ENCODE data around the gene CTNNA1.
A peak's percentile ranks its signal among the peaks of the same experiment; 100 is the strongest.
"Not testable (repeated sequence)": the region's sequence is repeated elsewhere in the genome, so short reads cannot be mapped to it uniquely, and the experiment has no call there.

The CTNNA1 gene

GRCh38 chr5:138790684-138791083, 37.5 kb downstream of the CTNNA1 start:
- peaks cover 13% of the 10 kb centered on the region for H3K4me1 Mint-ChIP-seq
- no peaks in the 10 kb centered on the region for H3K9me3 Mint-ChIP-seq
- H3K27me3 Mint-ChIP-seq, result no peaks in the 10 kb centered on the region
- no peak overlapping the region for H3K4me3 Mint-ChIP-seq
- no peak for ATAC-seq (ENCODE audit: low read depth)
- no peak overlapping the region for H3K27ac Mint-ChIP-seq
- peaks cover 5% of the 10 kb centered on the region for H3K36me3 Mint-ChIP-seq
- DNase-seq (ENCODE audit: low spot score in 2 of 2), result no peak

DNA sequence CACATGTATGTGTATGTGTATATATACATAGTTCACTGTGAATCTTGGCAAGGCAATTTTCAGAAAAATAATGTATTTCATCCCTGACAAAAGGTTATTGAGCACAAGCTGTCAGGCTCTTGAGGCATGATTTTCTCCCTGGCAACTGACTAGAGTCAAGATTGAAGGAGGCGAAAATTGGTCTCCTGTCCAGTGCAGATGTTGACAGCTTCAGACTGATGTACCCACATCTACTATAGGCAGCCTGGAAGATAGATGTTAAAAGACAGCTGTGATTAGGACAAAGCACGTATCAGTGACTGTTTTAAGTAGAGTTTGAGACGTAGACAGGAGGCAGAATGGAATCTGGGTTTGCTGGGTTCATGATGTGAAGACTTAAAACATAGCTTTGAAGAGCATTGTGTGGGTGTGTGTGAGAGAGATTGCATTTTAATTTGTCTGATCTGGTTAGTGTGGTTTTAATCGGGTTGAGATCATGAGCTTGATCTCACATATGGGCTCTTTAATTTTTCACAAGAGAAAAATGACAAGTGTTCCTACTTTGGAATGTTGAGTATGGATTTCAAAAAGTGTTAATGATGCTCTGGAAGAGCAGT, 39.1 kb downstream of the CTNNA1 start:
- H3K9me3 Mint-ChIP-seq, result no peaks in the 10 kb centered on the region
- ATAC-seq (ENCODE audit: low read depth) (no peak), DNase-seq (ENCODE audit: low spot score in 2 of 2) (no peak)
- H3K4me1 Mint-ChIP-seq, result peaks cover 13% of the 10 kb centered on the region
- no peak overlapping the region for H3K4me3 Mint-ChIP-seq
- no peak overlapping the region for H3K27ac Mint-ChIP-seq
- no peaks in the 10 kb centered on the region for H3K27me3 Mint-ChIP-seq
- peaks cover 1% of the 10 kb centered on the region for H3K36me3 Mint-ChIP-seq

- DNase-seq (ENCODE audit: low spot score in 2 of 2), result no peak
- Mint-ChIP-seq H3K9me3 (no peaks in the 10 kb centered on the region), H3K27me3 (no peaks in the 10 kb centered on the region), H3K27ac (no peak overlapping the region), H3K36me3 (peaks cover 2% of the 10 kb centered on the region), H3K4me3 (no peak overlapping the region), H3K4me1 (peaks cover 13% of the 10 kb centered on the region)
- no peak for ATAC-seq (ENCODE audit: low read depth)
Measured at GRCh38 chr5:138793575-138793974, 40.4 kb downstream of the CTNNA1 start.

DNA sequence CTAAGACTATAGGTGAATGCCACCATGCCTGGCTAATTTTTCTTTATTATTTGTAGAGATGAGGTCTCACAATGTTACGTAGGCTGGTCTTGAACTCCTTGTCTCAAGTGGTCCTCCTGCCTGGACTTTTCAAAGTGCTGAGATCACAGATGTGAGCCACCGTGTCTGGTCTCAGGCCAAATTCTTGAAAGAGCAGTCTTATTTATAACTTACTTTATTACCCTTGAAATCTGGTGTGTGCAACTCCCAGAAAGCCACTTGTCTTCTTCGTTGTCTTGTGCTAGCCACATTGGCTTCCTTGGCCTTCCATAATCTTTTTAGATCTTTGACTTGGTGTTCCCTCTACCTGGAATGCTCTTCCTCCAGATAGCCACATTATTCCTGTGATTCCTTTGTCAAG, 50.1 kb downstream of the CTNNA1 start:
- no peak overlapping the region for H3K27ac Mint-ChIP-seq
- ATAC-seq (ENCODE audit: low read depth) (no peak), DNase-seq (ENCODE audit: low spot score in 2 of 2) (no peak)
- peaks cover 4% of the 10 kb centered on the region for H3K9me3 Mint-ChIP-seq
- H3K4me1 Mint-ChIP-seq, result peaks cover 19% of the 10 kb centered on the region
- no peaks in the 10 kb centered on the region for H3K27me3 Mint-ChIP-seq
- peaks cover 38% of the 10 kb centered on the region for H3K36me3 Mint-ChIP-seq
- H3K4me3 Mint-ChIP-seq, result no peak overlapping the region

GRCh38 chr5:138803935-138804334, 50.7 kb downstream of the CTNNA1 start:
- peaks cover 34% of the 10 kb centered on the region for H3K36me3 Mint-ChIP-seq
- H3K27me3 Mint-ChIP-seq, result no peaks in the 10 kb centered on the region
- DNase-seq (ENCODE audit: low spot score in 2 of 2) (no peak), ATAC-seq (ENCODE audit: low read depth) (no peak)
- no peak overlapping the region for H3K4me3 Mint-ChIP-seq
- peaks cover 4% of the 10 kb centered on the region for H3K9me3 Mint-ChIP-seq
- H3K27ac Mint-ChIP-seq, result no peak overlapping the region
- peaks cover 19% of the 10 kb centered on the region for H3K4me1 Mint-ChIP-seq

DNA sequence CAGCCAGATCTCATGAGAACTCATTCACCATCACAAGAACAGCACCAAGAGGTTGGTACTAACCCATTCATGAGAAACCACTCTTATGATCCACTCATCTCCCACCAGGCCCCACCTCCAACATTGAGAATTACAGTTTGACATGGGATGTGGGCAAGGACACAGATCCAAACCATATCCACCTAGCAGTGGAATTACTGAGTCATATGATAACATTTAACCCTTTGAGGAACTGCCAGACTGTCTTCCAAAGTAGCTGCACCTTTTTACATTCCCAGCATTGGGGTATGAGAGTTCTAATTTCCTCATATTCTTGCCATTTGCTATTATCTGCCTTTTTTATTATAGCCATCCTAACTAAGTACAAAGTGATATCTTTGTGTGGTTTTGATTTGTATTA, 51.9 kb downstream of the CTNNA1 start:
- no peak overlapping the region for H3K27ac Mint-ChIP-seq
- no peaks in the 10 kb centered on the region for H3K27me3 Mint-ChIP-seq
- peaks cover 4% of the 10 kb centered on the region for H3K9me3 Mint-ChIP-seq
- DNase-seq (ENCODE audit: low spot score in 2 of 2), result no peak
- peaks cover 33% of the 10 kb centered on the region for H3K36me3 Mint-ChIP-seq
- ATAC-seq (ENCODE audit: low read depth), result no peak
- H3K4me3 Mint-ChIP-seq, result no peak overlapping the region
- peaks cover 19% of the 10 kb centered on the region for H3K4me1 Mint-ChIP-seq

DNA sequence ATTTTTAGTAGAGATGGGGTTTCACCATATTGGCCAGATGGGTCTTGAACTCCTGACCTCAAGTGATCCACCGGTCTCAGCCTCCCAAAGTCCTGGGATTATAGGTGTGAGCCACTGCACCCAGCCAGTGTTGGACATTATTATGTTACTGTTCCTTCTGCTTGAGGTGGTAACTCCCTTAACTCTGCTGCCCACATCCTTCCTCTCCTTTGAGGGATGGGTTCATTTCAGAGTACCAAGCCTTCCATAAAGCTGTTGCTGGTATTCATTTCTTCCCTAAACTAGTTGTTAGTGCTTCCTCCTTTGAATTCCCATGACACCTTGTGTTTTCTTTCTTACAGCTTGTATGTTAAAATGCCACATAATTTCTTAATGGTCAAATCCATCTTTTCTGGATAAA, 54.0 kb downstream of the CTNNA1 start:
- Mint-ChIP-seq H3K9me3 (peaks cover 3% of the 10 kb centered on the region), H3K27ac (peak overlapping the region; percentile 78), H3K4me1 (peaks cover 11% of the 10 kb centered on the region), H3K27me3 (no peaks in the 10 kb centered on the region), H3K4me3 (no peak overlapping the region), H3K36me3 (peaks cover 31% of the 10 kb centered on the region)
- DNase-seq (ENCODE audit: low spot score in 2 of 2) (no peak), ATAC-seq (ENCODE audit: low read depth) (no peak)

GRCh38 chr5:138809391-138809790, 56.2 kb downstream of the CTNNA1 start:
- no peak overlapping the region for H3K27ac Mint-ChIP-seq
- ATAC-seq (ENCODE audit: low read depth), result no peak
- H3K4me3 Mint-ChIP-seq, result no peak overlapping the region
- peaks cover 36% of the 10 kb centered on the region for H3K36me3 Mint-ChIP-seq
- peaks cover 13% of the 10 kb centered on the region for H3K4me1 Mint-ChIP-seq
- no peaks in the 10 kb centered on the region for H3K27me3 Mint-ChIP-seq
- H3K9me3 Mint-ChIP-seq, result peaks cover 3% of the 10 kb centered on the region
- DNase-seq (ENCODE audit: low spot score in 2 of 2), result no peak

DNA sequence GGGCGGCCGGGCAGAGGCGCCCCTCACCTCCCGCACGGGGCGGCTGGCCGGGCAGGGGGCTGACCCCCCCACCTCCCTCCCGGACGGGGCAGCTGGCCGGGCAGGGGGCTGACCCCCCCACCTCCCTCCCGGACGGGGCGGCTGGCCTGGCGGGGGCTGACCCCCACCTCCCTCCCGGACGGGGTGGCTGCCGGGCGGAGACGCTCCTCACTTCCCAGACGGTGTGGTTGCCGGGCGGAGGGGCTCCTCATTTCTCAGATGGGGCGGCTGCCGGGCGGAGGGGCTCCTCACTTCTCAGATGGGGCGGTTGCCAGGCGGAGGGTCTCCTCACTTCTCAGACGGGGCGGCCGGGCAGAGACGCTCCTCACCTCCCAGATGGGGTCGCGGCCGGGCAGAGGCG, 57.6 kb downstream of the CTNNA1 start:
- peaks cover 16% of the 10 kb centered on the region for H3K4me1 Mint-ChIP-seq
- H3K4me3 Mint-ChIP-seq; H3K27me3 Mint-ChIP-seq; H3K27ac Mint-ChIP-seq; H3K9me3 Mint-ChIP-seq; ATAC-seq (ENCODE audit: low read depth); DNase-seq (ENCODE audit: low spot score in 2 of 2): not testable (repeated sequence)
- peaks cover 35% of the 10 kb centered on the region for H3K36me3 Mint-ChIP-seq

DNA sequence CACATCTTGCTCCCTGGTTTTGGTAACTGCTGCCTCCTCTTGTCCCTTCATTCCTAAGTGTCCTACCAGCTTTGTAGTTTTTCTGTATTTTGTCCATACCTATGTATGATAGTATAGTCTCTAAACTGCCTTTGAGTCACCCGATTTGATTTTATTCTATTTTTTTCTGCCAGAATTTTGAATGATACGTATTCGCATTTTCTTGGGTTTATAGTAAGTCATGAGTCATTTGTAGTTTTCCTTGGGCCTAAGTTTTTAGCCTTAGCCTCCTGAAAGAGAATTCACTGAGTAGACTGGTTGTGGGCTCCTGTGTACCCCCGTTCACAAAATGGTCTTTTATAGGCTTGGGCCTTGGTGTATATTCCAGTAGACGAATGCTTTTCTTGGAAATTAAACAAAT, 62.3 kb downstream of the CTNNA1 start:
- Mint-ChIP-seq H3K4me3 (no peak overlapping the region), H3K4me1 (peaks cover 7% of the 10 kb centered on the region), H3K27ac (no peak overlapping the region), H3K27me3 (no peaks in the 10 kb centered on the region), H3K9me3 (no peaks in the 10 kb centered on the region), H3K36me3 (peaks cover 37% of the 10 kb centered on the region)
- ATAC-seq (ENCODE audit: low read depth) (no peak), DNase-seq (ENCODE audit: low spot score in 2 of 2) (no peak)

DNA sequence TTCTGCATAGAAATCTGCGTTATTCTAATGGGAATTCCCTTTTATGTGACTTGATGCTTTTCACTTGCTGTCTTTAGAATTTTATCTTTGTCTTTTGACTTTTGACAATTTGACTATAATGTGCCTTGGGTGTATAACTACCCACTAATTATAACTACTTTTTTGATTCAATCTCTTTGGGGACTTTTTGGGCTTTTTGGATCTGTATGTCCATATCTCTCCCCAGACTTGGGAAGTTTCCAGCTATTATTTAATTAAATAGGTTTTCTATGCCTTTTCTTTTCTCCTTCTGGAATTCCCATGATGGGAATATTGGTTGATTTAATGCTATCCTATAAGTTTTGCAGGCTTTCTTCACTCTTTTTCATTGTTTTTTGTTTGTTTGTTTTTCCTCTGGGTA, 64.0 kb downstream of the CTNNA1 start:
- Mint-ChIP-seq H3K4me3 (no peak overlapping the region), H3K27ac (no peak overlapping the region), H3K4me1 (peaks cover 7% of the 10 kb centered on the region), H3K27me3 (no peaks in the 10 kb centered on the region), H3K9me3 (no peaks in the 10 kb centered on the region), H3K36me3 (peaks cover 33% of the 10 kb centered on the region)
- no peak for DNase-seq (ENCODE audit: low spot score in 2 of 2)
- no peak for ATAC-seq (ENCODE audit: low read depth)

DNA sequence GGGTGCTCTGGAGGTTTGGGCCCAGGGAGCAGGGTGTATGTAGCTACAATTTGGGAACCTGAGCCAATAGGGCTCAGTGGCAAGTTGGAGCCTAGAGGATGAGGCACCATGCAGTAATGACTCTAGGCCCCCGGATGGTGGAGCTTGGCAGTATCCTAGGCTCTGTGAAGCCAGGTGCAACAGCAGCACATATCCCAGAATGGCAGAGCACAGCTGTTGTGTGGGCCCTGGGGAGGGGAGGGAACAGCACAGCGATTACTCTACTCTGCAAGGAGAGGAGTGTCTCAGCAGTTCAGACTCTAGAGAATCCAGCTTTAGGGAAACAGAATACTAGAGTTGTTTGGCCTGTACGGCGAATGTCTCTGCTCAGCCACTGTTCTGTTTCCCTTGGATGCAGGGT, 65.9 kb downstream of the CTNNA1 start:
- Mint-ChIP-seq H3K4me3 (no peak overlapping the region), H3K9me3 (no peaks in the 10 kb centered on the region), H3K27ac (no peak overlapping the region), H3K27me3 (no peaks in the 10 kb centered on the region), H3K36me3 (peaks cover 23% of the 10 kb centered on the region), H3K4me1 (peaks cover 5% of the 10 kb centered on the region)
- ATAC-seq (ENCODE audit: low read depth), result no peak
- no peak for DNase-seq (ENCODE audit: low spot score in 2 of 2)

- ATAC-seq (ENCODE audit: low read depth) (no peak), DNase-seq (ENCODE audit: low spot score in 2 of 2) (no peak)
- no peak overlapping the region for H3K4me3 Mint-ChIP-seq
- no peaks in the 10 kb centered on the region for H3K9me3 Mint-ChIP-seq
- no peaks in the 10 kb centered on the region for H3K27me3 Mint-ChIP-seq
- peaks cover 17% of the 10 kb centered on the region for H3K36me3 Mint-ChIP-seq
- no peak overlapping the region for H3K27ac Mint-ChIP-seq
- peaks cover 2% of the 10 kb centered on the region for H3K4me1 Mint-ChIP-seq
Measured at GRCh38 chr5:138820695-138821094, 67.5 kb downstream of the CTNNA1 start.

DNA sequence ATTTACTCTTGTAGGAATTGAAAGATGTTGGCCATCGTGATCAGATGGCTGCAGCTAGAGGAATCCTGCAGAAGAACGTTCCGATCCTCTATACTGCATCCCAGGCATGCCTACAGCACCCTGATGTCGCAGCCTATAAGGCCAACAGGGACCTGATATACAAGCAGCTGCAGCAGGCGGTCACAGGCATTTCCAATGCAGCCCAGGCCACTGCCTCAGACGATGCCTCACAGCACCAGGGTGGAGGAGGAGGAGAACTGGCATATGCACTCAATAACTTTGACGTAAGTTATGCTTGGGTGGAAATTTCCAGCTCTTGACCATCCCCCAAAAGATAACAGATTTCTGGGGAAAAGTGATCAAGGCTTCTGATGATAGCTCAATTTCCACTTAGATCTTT, 71.3 kb downstream of the CTNNA1 start:
- Mint-ChIP-seq H3K27me3 (no peaks in the 10 kb centered on the region), H3K9me3 (no peaks in the 10 kb centered on the region), H3K4me3 (no peak overlapping the region), H3K4me1 (no peaks in the 10 kb centered on the region), H3K36me3 (peaks cover 19% of the 10 kb centered on the region), H3K27ac (no peak overlapping the region)
- ATAC-seq (ENCODE audit: low read depth) (no peak), DNase-seq (ENCODE audit: low spot score in 2 of 2) (no peak)
